Measurements from ENCODE around the gene GRB10.

The GRB10 gene

GRCh38 chr7:50782375-50783208 is at the start of gene GRB10:
Gene GRB10 (minus strand): TSS chr7:50782896. CDS start chr7:50732322, 50,574 bp downstream.
- H3K4me3 ChIP-seq (ENCODE audit: low read depth, low read length), result no peak within 1 kb of the TSS
- no peak for TF ChIP-seq CTCF (IDR thresholded peaks at IDR 0.05; ENCODE audit: borderline replicate concordance, insufficient read depth, low read depth, low read length)

GRCh38 chr7:50828801-50829200 is 46.1 kb upstream of the GRB10 start:
- H3K4me3 ChIP-seq (ENCODE audit: low read depth, low read length), result no peak overlapping the region
- TF ChIP-seq CTCF (IDR thresholded peaks at IDR 0.05; ENCODE audit: borderline replicate concordance, insufficient read depth, low read depth, low read length), result no peak

- TF ChIP-seq CTCF (IDR thresholded peaks at IDR 0.05; ENCODE audit: borderline replicate concordance, insufficient read depth, low read depth, low read length), result no peak
- H3K4me3 ChIP-seq (ENCODE audit: low read depth, low read length), result no peak overlapping the region
Measured at GRCh38 chr7:50828116-50828515, 45.4 kb upstream of the GRB10 start.

- no peak for TF ChIP-seq CTCF (IDR thresholded peaks at IDR 0.05; ENCODE audit: borderline replicate concordance, insufficient read depth, low read depth, low read length)
- no peak overlapping the region for H3K4me3 ChIP-seq (ENCODE audit: low read depth, low read length)
Measured at GRCh38 chr7:50827281-50827680, 44.6 kb upstream of the GRB10 start.

GRCh38 chr7:50826371-50827172 is 43.9 kb upstream of the GRB10 start:
- TF ChIP-seq CTCF (IDR thresholded peaks at IDR 0.05; ENCODE audit: borderline replicate concordance, insufficient read depth, low read depth, low read length), result no peak
- no peak overlapping the region for H3K4me3 ChIP-seq (ENCODE audit: low read depth, low read length)

GRCh38 chr7:50825465-50825864 is 42.8 kb upstream of the GRB10 start:
- no peak for TF ChIP-seq CTCF (IDR thresholded peaks at IDR 0.05; ENCODE audit: borderline replicate concordance, insufficient read depth, low read depth, low read length)
- H3K4me3 ChIP-seq (ENCODE audit: low read depth, low read length), result no peak overlapping the region
